Mucosa of gallbladder (tissue), 1 donor: Measurements from ENCODE around the gene SKAP1. TPM values are rescaled to one million over a fixed set of nuclear protein-coding genes. Genes with fewer than 3 reads are reported as not detected.

Experiments
- DNase-seq: peaks from one replicate; pipeline ENCODE4 v3.0.0-alpha.2; 2020; ENCODE audit warnings: low spot score
- total RNA-seq: library from RNA; stranded (reverse); gene quantifications from one replicate; pipeline ENCODE4 v1.2.1, GENCODE V29; 2021
- donor health status: DM: no; HTN: no; CAD: no.

Gene SKAP1
- total RNA-seq, 1 donor from 2014 or later, result 5.4 TPM

DNA sequence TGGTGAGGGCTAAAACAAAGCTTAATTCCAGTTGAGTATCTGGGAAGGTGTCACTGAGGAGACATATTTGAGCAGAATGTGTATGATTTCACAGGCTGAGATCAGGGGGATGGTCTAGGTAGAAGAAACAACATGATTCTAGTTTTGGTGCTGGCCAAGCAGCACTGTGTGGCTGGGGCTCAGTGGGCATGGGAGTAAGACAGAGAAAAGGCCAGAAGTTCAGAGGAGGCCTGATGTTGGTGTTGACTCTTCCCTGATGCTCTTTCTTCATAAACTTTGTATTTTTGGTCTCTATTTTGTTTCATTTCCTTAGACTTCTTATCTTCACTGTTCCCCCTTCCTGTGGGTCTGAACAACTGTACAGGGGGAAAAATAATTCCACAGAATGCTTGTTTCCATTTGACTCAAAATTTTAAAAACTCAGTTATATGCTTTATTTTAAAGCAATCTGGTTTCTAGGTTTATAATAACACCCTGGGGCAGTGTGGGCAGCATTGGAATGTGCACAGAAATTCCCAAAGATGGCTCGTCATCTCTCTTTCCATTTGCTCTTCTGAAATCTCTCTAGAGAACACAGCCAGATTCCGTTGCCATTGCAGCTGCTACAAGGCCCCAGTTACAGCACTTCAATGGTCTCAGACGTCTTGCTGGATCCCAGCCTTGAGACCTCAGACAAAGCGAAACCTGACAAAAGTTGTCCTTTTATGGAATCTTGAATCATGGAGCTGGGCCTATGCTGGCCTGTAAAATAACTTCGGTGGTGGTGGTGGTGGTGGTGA is 254.1 kb downstream of the SKAP1 start:
- DNase-seq, result no peak

DNA sequence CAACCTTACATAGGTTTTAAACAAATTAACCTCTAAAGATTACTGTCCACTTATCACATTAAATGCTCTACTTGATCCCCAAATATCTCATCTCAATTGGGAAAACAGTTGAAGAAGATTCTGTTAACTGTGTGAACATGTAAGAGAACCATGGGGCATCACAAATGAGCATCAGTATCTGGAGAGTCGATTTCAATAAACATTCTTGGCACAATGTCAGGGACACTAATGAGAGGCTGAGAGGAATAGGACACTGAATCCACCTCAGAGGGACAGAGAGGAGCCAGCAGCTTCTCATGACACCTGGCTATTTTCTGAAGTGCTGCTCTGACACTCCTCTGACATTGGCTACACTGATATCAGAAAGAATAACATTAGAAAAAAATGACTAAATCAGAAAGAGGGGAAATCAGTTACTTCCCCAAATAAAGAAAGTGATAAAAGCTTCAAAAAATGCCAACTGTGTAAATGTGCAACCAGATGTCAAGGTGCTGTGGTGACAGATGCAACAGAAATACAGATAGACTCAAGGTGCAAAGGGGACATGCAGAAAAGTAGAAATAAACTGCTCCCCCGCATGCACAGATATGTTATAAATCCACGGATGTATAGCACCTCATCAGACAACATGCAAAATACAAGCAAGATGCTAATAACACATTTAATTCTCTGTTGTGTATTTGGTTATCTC is 255.0 kb downstream of the SKAP1 start:
- DNase-seq, result no peak

DNA sequence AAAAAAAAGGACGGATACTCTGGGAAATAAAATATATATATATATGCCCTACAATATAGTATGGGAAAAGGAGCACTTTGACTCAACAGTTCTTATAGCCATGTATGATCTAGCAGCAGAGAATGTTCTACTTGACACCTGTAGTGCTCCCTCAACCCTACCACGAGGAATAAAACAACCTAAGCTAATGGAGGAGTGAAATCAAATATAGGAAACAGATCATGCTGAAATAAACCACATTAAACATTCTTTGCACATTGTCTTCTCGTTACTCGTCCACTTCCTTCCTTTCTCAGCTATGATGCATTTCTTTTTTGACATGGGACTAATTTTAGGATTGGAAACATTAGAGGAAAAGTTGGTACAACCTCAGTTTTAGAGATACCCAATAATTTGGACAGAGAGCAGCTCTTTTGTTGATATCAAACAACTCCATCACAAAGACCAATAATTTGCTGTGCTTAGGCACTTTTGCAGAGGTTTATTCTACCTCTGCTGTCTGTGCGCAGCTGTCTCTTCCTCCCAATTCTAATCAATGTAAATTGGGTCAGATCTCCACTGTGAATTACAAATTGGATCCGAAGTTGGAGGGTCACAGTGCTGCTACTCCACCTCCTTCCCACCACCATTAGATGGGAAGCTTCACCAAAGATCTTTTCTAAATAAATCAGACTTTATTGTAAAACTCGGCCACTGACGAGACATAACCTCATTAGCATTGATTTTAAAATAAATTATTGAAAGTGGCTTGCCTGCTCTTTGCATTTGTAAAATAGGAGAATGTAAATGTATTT is 256.6 kb downstream of the SKAP1 start:
- no peak for DNase-seq

DNA sequence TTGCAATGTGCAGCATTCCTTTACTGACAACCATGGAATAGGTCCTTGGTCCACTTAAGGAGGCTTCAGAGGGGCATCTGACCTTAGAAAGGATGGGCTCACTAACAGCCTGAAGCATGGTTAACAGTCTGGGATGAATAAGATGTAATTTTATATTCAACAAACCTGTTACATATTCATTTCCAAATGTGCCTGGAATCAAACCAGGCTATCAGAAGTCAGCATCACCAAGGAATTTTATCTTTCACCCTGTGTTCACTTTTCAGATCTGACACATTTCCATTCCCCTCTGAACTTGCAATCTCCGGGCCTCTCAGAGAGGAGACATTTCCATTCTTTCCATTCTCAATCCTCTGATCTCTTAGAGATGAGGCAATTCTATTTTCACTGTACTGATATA is 260.1 kb downstream of the SKAP1 start:
- DNase-seq, result no peak

DNA sequence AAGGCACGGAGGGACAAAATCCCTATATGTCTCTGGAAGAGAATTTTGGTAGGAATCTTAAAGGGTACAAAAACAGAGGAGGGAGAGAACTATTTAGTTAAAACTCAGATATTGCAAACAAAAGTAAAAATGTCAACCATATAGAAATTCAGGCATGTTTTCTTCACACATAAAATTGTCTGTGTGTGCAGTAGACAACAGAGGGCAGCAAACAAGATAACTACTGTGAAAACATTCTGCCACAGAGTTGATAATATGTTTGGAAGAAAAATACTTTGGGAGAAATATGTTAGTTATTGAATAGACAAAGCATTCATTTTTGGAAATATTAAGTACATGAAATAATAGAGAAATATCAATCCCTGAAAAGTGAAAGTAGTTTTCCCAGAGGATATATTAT is 266.2 kb downstream of the SKAP1 start:
- no peak for DNase-seq

DNA sequence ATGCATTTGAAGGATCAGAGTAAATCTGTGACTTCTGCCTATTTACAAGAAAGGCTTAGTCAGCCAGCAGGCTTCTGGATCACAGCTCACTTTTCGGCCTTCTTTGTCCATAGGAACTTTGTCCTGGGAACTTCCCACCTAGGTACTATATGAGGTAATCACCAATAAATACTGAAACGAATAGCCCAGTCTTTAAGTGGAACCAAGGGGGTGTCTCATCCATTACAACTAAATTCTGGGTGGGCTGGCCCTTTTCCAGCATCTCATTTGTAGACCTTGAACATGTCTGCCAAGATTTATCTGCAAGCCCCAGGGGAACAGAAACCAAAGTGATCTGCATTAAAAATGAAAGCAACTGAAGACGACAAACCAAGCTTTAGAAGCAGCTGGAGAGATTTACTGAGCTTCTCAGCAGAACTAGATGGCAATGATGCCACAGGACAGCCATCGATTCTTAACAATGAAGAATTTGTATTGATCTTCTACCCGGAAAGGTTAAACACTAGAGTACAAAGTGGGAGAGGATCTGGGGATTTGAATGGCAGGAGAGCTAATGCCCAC is 267.0 kb downstream of the SKAP1 start:
- DNase-seq, result peak; percentile 20

DNA sequence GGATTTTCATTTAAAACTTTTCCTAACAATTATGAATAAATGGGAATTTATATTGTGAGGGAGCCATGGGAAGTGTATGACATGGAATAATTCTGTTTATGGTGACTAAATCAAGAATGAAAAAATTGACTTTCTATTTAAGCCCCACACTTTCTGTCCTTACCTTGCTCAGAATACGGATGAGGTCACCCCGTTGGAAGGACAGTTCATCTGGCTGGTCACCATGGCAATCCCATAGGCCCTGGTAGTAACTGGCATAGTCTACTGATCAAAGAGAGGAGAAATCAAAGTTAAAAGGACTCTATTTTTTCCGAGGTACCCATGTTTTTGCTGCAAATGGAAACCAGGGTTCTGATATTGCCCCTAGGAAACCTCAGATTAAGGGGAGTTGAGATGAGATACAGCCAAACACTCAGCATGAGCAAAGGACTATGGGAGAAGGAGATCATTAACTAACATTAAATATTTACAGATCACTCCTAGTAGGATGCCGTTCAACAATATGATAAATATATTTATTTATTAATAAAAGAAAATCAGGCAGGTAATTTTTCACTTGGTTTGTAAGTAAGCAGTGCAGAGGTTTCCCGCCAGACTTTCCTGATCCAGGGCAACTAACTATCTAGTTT is 267.6 kb downstream of the SKAP1 start:
- DNase-seq, result no peak

DNA sequence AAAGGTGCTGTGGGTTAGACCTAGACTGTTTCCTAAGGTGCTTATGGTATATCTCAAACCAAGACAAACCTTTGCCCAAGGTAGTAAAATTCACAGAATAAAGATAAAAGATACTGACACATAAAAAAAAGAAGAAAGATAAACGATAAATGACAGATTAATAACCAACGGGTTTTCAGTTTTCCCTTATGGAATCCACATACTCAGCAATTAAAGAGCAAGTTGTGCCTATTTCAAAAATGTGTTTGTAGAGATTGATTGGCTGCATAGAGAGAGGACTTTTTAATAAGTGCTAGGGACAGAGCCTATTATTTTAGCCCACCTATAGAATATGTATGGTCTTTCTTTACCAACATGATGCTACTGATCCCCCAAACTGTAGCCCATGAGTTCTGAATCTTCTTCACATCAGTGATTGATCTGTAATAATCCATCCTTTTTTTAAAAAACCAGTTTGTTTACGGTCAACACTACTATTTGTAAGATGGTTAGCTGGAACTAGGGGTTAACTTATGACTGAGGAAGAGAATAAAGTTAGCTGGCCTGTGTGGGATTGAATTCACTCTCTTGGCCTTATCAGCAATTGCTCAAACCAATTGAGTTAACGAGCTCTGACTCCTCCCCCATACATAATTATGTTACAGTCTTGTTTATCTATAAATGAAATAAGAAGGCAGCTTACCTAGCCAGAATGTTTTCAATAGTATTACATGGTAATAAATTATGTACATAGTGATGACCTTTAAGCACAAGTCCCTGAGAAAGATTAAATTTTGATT is 268.7 kb downstream of the SKAP1 start:
- DNase-seq, result no peak

DNA sequence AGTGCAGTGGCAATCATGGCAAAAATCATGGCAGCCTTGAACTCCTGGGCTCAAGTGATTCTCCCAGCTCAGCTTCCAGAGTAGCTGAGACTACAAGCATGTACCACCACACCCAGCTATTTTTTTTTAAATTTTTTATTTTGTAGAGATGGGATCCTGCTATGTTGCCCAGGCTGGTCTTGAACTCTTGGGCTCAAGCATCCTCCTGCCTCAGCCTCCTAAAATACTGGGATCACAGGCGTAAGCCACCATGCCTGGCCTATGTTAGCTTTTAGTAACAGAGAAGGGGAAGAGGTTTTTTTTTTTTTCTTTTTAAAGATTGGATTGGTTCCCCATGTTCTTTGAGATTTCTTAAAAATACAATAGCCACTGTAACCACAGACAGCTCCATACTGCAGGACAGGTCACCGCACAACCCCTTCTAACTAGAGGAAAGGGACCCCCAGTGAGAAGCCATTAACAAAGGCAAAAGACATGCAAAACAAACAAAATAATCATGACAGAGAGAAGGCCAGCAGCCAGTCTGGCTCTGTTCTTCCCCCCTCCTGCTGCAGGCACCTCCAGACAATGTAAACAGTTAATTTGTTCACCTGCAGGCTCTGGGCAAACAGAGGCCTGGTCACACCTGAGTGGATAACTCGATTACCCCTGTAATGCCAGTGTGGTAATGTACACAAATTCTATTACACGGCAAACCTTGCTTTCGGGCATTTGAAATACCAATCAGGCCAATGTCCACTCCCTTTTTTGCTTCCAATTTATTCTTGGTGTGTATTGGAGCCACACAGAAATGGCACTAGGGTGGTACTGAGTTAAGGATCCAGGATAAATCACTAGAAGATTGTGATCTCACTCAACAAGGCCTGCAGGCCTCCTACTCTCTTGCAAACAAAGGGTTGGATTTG is 269.6 kb downstream of the SKAP1 start:
- peak; percentile 67 for DNase-seq

DNA sequence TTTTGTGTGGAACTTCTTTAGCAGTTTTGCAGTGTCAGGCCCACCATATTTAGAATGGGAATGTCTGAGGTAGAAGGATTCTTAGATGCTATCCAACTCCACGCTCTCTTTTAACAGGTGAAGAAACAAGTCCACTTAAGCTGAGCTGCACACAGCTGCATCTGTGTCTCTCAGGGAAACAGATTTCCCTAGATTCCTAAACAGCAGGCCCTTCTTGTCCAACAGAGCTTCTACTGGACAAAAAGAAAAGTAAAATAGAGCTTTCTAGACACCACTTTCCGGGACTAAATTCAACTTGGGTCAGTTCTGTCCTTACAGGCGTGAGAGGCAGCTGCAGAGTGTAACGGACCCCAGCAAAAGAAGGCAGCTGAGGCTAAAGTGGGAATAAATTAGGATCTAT is 270.8 kb downstream of the SKAP1 start:
- no peak for DNase-seq

DNA sequence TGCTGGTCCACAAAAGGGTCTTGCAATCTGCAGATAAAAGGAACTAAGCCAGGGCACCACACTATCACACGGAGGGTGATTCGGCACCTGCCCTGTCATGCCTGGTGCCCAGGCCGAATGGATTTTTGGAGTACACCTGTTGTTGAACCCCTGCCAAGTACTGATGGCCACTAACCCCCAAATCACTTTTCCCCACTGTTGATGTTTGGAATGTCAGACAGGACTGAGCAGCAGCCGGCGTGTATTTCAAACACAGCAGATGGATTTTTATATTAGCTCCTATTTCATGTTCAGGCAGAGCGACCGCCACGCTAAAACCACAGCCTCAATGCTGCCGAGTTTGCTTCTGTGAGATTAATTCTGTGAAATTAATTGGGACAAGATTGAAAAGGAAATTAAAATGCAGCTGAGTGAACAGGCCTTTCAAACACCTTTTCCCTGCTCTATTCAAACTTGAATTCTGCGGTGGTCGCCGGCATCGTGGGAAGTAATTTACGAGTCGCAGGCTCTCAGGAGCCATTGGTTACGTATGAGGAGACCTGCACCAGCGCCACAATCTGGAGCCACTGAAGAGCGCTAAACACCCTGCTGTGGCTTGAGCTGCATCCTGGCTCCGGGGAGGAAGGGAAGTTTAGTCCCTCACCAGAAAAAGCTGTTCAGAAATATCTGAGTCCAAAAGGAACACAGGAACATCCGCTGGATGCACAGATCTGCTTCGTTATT is 274.0 kb downstream of the SKAP1 start:
- DNase-seq, result no peak

DNA sequence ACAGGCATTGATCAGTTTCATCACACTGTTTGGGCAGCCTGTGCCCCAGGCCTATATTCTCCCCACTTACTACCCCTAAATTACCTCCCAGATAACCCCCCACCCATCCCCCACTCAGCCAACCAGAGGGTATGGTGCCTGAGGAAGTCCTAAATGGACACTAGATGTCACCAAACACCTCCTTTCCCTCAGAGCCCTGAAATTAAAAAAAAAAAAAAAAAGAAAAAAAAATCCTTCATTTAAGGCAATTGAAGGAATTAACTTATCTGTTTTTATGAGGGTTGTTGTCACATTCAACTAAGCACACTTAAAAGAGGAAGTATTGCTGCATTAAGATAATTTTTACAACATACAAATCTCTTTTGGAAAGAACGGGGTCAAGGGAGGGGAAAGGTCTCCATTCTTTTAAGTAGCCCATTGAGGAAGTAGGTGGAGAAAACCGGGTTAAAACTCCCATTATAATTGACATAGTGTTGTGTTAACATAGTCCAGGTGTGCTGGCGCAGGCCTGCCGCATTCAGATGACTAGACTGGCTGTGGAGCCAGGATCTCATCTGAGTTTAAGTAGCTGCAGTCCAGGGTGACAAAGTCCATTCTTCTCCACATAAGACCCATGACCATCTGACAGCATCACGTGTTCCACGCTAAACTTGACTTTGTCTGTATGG is 276.2 kb downstream of the SKAP1 start:
- DNase-seq, result peak; percentile 76

DNA sequence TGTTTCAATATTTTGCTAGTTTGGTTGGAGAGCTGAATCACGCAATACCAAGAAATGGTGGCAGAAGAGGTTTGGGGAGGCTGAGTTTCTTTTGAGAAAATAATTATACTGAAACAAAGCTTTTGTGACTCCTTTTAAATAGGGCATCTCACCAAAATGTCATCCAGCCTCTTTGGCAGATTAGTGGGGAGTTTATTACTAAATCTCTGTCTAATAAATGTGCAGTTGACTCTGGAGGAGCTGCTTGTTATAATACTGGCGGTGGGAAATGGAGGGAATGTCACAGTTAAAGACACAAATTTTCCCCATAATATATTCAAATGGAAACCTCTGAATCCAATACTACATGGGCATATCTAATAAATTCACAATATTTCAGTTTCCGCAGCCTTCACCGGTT is 277.7 kb downstream of the SKAP1 start:
- DNase-seq, result no peak

DNA sequence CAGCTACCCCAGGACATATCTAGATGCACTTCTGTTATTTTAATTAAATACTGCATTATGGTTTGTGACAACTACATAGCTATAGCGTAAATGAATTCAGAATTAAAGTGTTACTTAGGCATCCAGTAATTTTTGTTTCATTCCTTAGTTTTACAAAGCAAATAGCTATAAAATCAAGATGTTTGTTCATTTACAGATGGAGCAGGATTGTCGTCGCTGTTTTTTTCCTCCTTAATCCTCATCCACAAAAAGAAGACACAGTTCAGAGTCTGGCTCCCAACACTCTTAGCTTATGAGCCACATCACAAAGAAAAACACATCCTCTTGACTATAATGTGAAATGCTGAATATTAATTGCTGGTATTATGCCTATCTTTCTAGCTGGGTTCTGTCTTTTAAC is 278.8 kb downstream of the SKAP1 start:
- no peak for DNase-seq

DNA sequence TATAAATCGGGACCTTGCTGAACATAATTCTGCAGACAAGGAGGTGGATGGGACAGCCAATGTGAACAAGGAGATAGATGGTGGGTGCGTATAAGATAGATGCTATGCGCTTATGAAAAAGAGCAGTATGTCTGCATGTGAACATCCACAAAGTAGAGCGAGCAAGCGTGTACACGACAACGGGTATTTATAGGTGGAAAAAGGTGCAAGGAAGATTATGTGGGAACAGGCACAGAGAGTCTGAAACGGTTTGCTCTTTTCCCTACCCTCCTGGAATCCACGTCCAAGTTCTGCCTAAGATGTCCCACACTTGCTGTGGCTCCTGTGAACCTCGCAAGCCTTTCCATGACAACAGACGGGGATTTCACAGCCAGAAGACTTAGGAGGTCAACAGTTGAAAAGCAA is 279.4 kb downstream of the SKAP1 start:
- no peak for DNase-seq

DNA sequence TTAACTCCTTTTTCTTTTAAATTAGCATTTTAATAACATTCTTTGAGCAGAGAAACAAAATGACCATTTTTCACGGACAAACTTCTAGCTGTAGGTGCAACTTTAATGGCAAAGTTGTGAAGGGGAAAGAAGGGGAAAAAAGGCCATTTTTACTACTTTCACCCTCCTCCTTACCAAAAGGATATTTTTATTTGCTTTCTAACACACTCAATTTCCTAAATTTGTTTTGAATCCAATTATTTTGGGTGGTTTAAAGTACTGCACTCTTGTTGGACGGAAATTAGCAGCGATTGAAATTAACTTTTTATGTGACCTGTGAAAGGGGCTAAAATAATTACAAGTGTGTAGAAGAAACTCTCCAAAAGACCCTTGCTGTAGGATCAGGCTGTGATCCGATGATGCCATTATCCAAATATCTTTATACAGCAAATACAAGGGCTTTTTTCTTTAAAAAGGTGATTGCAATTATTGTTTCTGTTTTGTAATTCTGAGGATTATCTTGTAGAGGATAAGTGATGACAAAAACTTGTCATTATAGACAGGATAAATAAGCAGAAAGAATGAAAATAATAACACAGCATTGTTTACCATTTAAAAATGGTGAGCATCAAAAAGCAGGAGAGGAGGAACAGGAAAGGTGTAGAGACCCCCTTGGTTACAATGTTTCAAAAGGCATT is 280.1 kb downstream of the SKAP1 start:
- no peak for DNase-seq

DNA sequence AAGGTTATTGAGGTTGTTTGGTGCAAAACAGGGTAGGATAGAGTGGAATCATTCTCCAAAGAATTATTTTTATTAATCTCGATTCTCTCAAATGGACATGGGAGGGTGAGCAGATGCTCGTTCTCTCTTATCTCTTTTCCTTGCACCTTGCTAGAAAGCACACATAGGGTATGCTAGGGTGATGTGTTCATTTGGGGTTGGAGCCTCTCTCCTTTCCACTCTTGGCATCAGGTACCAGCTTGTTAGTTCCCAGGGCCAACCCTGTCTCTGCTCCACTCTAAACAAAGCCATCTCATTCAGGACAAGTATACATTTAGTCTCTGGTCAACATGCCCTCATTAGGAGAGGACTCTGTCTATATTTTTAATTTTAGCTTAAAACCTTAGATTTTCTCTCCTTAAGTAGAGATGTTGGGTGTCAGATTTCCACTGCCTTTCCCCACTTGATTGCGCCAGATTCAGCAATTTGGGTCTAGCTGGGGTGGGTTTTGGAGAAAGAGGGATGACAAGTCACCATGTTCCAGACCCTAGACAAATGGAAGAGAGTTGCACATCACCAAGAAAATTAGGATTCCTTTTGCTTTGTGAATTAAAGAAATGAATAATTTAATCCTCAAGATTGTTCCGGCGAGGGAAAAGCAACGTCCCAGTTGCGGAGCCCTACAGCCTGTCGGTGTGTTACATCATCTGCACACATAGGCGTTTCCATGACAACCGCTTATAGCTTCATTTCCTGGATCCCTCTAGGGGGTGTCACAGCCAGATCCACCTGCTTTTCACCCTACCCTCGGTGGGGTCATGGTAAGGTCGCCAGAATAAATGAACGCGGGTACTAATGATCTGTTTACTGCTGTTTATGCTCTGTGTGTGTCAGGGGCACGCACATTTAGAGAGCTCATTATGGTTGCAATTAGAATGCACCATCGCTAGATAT is 280.9 kb downstream of the SKAP1 start:
- no peak for DNase-seq
